ENCODE measurements around the gene COPA.
"Not testable (repeated sequence)": the region's sequence is repeated elsewhere in the genome, so short reads cannot be mapped to it uniquely, and the experiment has no call there.

The COPA gene

DNA sequence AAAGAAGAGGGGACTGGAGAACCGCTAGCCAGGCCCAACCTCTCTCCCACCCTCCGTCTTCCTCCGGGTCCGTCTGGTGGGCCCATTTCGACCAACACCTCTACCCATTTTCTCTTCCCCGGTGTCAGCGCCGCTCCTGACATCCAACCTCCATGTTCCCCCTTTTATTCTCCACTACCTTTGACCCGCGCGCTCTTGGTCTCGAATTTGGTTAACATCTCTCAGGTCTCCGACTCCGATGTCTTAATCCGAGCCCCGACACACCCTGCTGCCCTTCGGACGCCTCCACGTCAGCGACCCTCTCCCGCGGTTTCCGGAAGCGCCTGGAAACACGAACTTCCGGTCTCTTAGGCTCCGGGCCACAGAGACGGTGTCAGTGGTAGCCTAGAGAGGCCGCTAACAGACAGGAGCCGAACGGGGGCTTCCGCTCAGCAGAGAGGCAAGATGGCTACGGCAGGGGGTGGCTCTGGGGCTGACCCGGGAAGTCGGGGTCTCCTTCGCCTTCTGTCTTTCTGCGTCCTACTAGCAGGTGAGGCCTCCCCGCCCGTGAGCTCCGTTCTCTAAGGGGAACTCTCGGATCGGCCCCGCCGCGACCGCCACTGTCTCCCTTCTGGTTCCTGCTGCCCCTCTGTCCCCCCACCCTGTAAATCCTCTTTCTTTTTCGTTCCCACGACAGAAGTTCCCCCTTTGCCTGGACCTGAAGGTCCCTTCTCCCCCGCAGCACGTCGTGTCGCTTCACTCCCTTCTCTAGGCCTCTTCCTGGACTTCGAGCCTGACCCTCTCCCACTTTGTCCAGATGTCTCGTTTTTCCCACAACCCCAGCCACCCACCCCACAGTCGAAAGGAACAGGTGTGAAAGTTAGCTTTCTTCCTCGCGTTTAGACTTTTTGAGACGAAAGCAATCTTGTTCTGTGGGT lies at the start of gene COPA, which contains the start of gene NCSTN:
Gene COPA (minus strand): TSS at position 298 of the 917 bp plus-strand sequence. CDS start 80 bp downstream, at position 218.
Gene NCSTN (plus strand): TSS at position 431 of the 917 bp plus-strand sequence. CDS start 14 bp downstream, at position 445.
- peak; percentile 65 for DNase-seq

DNA sequence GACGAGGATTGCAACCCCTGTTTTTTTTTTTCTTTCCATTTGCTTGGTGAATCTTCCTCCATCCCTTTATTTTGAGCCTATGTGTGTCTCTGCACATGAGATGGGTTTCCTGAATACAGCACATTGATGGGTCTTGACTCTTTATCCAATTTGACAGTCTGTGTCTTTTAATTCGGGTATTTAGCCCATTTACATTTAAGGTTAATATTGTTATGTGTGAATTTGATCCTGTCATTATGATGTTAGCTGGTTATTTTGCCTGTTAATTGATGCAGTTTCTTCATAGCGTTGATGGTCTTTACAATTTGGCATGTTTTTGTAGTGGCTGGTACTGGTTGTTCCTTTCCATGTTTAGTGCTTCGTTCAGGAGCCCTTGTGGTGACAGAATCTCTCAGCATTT lies 45.4 kb upstream of the COPA start:
- not testable (repeated sequence) for DNase-seq

DNA sequence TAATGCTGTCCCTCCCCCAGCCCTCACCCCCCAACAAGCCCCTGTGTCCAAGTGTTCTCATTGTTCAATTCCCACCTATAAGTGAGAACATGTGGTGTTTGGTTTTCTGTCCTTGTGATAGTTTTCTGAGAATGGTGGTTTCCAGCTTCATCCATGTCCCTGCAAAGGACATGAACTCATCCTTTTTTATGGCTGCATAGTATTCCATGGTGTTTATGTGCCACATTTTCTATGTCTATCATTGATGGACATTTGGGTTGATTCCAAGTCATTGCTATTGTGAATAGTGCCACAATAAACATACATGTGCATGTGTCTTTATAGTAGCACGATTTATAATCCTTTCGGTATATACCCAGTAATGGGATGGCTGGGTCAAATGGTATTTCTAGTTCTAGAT lies 41.8 kb upstream of the COPA start:
- not testable (repeated sequence) for DNase-seq

DNA sequence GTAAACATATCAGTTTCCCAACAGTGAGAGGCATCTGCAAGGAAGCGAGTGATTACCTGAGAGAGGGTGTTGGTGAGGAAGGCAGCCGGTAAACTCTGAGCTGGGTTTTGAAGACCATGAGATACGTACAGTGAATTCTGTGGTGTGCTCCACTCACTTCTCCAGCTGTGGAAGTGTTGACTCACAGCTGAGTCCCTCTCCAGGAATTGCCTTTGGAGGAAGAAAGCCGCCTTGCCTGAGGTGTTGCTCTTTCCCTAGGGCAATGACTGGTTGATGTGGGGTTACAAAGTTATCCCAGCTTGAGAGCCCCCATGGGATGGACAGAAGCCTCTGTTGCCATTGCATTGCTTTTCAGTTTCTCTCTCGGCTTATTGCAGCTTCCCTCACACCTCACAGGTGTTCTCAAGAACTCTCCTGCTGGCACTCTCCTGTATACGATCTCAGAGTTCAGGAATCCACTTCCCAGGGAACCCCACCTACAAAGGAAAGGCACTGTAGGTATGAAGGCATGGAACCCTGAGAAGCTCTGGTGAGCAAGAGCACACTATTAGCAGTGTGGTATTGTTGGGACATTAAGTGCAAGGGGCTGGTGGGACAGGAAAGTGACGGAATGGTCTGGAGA lies 34.6 kb upstream of the COPA start:
- DNase-seq, result no peak

DNA sequence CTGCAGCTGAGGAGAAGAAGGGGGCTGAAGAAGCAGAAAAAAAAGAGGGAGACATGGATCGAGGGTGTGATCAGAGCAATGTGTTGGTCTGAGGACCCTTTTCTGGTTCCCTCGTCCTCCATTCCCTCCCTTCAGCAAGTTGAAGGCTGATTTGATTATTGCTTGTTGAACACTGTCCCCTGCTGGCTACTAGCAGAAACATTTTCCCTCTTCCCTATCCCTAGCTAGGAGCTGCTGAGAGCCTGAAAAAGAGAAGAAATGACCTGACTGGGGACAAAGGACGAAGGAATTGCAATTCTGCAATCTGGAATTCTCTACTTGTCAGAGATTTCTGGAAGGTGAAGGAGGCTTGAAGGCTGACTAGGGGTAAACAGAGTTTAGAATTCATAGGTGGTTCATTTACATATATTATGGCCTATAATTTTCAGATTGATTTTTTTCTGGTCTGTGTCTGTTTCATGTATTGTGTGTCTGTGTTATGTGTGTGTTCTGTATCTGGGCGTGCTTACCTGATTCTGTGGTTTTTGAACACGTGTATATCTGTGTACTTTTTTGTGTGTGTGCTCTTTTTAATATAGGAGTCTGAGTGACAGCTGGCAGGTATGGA lies 33.6 kb upstream of the COPA start:
- no peak for DNase-seq

DNA sequence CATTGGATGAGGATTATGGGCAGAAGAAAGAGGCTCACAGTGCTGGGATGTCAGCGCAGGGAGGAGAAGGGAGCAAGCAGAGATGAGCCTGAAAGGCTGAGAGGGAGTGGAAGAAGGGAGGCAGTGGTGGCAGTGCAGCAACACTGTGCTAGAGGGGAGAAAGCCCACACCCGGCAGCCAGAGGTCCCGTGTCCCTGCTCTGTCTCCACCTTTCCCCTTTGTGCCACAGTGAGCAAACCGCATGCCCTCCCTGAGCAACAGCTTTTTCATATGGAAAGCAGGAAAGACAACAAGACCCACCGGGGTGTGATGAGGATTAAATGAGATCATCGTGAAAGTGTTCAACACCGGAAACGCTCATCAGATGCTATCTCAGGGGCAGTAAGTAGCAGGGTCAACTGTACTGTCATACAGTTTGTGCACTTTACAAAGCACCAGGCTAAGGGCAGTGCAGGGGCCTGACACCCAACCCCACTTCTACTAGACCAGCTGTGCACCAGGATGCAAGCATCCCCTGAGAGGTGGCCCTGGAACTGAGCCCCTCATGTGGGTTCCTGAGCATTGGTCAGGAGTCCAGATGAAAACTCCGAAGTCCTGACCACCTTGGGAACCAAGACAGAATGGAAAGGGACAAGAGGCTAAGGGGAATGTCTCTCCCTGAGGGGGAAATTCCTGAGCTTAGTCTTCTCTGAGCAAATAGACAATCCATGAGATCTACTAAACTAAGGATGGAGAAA lies 32.9 kb upstream of the COPA start:
- no peak for DNase-seq

DNA sequence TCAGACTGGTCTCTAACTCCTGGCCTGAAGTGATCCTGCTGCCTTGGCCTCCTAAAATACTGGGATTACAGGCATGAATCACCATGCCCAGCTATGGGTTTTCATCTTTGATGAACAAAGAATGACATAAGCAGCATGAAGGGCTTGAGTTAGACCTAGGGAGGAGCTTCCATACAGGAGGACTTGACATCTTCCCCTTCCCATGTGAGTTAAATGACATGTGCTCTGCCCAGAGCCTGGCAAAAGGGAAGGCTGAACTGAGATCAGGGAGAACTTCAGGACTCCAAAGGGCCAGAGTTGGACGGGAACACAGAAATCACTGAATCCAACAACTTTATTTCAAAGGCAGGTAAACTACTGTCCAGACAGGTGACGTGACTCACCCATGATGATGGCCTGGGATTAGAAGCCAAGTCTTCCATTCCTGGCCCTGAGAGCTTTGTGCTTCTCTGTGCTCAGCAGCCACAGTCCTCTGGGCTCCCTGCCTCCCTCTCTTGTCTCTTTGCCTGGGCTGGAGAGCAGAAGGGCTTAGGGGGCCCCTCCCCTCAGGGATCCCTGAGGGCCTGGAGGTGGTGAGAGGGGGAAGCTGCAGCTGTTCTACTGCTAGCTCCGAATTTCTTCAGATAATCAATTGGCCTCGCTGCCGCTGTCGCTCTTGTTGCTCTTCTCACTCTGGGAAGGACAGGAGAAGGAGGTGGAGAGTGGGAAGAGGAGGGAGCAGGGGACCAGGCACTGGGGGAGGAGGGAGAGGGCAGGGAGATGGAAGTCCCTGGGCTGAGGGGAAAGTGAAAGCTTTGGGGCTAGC lies 31.5 kb upstream of the COPA start:
- DNase-seq, result no peak

DNA sequence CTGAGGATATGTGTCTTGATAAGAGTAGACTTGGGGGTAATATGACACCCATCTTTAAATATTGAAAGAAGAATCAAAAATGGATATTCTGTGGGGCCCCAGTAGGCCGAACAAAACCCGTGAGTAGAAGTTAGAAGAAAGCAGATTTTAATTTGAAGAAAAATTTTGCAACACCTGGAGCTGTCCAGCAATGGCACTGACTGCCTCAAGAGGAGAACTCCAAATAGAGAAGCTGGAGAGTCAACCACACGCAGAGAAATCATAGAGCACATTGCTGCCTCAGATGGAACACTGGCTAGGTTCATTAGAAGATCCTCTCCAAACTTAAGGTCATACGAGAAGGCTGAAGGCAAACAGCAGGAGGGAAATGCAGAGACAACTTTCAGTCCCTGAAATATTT lies 30.6 kb upstream of the COPA start:
- no peak for DNase-seq

DNA sequence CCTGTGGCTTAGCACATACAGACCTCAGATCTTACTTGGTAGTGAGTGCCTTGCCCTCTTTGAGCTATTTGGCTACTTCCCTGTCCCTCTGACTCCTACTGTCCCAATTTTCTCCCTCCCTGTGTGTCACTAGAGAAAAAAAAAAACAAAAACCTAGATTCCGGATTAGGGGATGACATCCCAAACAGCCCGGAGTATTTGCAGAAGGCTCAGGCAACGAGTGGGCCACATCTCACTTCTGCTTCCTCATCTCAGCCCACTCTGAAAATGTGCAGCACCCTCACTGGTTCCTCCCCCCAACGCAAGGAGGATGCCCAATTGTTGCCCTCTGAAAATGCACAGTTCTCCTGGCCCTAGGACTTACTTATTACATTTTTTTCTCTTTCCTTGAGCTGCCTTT lies 28.7 kb upstream of the COPA start:
- no peak for DNase-seq

DNA sequence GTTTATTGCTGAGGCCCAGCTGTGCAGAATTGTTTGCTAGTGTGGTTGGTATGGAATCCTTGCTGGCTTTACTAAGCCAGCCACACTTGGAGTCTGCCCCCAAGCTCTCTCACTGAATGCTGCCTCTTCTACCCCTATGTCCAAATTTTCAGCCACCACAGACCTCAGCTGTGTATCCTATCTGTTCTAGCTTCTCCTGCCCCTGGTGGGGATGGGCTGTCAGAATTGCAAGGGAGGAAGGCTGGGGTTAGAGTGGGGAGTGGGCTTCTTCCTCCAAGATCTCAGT lies 28.2 kb upstream of the COPA start:
- DNase-seq, result no peak

DNA sequence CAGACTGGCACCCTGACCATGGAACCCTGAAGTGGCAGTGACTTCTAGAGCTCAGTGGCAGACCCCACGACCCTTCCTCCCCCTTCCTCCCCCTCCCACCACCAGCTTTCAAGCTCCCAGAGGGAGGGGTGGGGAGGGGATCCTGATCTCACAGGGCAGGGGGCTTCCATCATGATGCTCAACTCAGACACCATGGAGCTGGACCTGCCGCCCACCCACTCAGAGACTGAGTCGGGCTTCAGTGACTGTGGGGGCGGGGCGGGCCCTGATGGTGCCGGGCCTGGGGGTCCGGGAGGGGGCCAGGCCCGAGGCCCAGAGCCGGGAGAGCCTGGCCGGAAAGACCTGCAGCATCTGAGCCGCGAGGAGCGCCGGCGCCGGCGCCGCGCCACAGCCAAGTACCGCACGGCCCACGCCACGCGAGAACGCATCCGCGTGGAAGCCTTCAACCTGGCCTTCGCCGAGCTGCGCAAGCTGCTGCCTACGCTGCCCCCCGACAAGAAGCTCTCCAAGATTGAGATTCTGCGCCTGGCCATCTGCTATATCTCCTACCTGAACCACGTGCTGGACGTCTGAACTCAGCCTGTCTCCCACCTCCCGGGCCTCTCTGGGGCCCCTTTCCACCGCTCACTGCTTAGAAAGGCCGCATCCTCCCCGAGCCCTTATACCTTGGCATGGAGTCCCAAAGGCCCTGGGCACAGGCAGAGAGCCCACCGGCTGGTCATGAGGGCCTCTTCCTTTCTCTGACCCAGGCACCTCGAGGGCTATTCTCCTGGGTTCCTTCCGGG lies 27.7 kb upstream of the COPA start:
- DNase-seq, result no peak

DNA sequence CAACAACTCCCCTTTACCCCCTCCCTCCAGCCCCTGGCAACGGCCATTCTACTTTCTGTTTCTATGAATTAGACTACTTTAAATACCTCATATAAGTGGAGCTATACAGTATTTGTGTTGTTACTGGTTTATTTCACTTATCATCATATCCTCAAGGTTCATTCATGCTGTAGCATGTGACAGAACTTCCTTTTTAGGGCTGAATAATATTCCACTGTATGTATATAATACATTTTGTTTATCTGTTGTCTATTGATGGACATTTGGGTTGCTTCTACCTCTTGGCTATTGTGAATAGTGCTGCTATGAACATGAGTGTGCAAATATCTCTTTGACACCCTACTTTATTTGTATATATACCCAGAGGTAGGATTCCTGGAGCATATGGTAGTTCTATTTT lies 26.0 kb upstream of the COPA start:
- DNase-seq, result no peak

DNA sequence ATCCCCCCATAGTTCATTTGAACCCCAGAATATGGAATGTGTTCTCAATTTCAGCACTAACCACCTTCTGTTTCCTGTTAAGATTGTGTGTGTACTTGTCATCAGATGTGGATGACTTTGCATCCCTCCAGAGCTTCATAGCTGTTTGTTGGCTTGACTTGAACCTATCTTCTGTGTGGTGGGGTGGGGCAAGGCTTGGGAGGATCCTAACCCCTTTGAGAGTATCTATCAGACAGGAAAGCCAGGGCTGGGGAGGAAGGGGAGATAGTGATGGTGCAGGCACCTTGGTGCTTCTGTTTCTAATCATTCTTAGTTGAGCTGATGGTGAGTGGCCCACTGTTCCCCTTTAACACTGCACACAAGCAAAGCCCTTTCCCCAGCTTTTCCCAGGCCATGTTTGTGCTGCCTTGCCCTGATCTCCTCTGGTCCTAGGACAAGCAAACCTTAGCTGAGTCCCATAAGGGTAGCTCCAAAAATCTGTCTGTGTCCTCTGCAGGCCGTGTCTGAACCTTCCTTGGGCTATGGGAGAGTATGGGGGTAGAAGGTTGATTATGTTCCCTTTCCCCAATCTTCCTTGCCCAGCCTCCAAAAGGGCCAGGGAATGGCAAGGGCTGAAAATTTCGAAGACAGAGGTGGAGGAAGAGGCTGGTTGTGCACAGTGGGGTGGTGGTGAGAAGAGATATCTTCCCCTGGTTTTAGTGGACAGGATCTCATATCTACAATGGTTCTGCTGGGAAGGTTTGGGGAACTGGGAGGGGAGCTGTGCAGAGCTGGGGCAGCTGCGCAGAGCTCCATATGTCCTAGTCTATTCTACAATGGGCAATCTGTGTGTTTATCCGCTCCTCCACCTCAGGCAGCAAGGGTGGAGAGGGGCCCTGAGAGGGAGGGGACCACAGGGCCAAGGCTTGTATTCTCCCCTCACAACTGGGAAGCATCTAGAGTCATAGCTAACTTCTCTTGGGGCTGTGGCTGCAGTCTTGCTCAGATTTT lies 25.2 kb upstream of the COPA start:
- no peak for DNase-seq

DNA sequence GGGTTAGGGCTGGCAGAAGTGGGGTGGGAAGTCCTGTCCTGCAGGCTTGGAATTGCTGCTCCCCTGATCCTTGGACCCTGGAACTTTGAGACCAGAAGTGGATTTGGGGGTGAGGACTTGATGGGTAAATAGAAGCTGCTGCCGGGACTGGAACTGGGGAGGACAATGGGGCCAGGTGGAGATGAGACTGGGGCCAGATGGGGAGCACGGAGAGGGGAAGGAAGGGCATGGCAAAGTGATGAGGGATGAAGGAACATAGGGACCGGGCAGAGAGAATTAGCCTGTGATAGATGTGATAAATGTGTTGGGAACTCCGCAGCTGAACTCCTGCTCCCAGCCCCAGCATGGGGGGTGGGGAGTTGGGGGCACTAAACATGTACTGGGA lies 24.5 kb upstream of the COPA start:
- no peak for DNase-seq

DNA sequence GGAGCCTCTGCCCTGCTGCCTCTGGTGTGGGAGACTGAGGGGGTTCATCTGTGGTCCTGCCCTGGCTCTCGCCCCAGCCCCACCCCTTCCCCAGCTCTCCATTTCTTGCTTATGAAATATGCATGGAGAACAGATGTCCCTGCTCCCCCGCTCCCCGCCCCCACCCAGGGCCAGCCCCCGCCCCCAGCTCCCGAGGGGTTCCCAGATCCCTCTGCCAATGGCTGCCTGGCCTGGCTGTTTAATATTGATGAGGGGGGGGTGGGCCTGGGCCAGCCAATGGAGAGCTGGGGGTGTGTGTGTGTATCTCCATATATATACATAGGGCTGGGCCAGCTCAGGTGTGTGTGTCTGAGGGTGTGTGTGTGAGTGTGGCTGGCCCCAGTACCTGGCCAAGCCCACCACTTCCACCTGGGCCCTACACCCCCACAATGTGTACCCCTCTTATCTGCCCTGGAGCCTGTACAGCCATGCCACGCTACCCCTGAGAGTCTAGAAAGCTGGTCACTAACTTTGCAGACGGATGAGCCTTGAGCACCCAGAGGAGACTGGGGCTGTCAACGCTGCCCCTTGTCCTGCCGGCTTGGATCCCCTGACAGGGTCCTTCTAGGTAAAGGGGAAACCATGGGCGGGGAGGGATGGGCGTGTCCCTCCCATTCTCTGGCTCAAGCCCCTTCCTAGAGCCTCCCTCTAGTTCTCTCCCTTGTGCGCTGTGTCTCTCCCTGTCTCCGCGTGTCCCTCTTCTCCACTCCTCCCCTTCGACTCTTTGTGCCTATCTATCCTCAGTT lies 23.9 kb upstream of the COPA start, which contains the start of gene NHLH1:
Gene NHLH1 (plus strand): TSS at position 341 of the 785 bp plus-strand sequence. CDS start 3,661 bp downstream, outside the sequence.
- no peak for DNase-seq

DNA sequence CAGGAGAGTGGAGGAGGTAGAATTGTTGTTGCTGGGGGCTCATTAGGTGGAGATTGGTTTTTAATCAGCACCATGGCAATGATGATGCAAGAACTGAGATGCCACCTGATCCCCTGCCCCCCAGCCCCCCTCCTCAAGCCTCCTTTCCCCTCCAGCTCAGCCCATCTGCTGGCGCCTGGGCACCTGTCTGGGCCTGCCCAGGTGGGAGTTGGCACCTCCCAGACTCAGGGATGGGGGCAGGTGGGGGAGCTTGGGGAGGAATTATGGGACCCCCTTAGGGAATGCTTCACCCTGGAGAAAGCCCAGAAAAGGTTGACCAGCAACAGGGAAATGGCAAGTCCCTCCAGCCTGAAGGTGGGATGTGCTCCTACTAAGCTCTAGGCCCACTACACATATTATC lies 22.3 kb upstream of the COPA start:
- DNase-seq, result no peak

DNA sequence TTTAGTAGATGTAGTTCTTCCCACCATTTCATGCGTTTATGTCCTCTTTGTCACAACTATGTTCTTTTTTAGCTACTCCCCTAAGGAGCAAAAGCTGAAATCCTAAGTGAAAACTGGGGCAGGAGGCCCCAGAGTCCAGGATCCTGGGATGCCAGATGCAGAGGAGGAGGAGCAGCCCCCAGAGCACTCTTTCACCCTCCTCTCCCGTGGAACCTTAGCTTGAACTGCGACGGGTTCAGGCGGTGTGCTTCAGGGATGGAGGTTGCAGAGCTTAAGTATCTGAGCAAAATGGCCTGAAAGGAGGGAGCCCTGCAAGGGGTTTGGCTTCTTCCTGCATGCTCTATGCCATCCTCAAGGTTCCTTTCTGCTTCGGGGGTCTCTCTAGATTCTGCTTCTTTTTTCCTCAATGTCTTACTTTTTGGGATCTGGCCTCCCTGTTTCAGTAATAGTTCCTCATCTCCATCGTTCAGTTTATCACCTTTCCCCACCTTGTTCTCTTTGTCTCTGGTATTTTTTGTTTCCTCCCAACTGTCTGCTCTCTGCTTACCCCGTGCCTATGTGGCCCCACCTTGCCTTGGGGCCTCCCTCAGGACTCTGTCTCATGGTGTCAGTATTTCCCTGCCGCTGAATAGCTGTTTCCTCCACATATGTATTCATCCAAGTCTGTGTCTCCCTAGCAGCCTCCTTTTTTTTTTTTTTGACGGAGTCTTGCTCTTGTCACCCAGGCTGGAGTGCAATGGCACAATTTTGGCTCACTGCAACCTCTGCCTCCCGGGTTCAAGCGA lies 21.1 kb upstream of the COPA start:
- DNase-seq, result no peak

DNA sequence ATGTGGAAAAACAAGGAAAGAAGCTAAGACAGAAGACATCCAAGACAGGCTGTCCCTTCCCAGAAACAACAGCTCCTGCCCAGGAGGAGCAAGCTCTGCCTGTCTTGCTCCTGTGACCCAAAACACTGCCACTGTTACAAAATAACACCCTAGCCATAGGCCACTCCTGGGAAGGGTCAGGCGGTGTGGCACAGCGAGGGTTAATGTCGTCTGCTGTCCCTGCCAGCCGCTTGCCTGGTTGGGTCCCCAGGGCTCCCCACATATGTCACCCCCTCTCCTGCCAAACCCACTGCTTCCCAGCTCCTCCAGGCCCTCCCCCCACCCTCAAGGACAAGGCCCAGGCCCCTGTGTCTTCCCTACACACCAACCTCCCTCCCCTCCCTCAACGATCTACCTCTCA lies 20.0 kb upstream of the COPA start:
- DNase-seq, result no peak
